Ascending aorta (tissue), 2 donors: ENCODE data around the gene G6PC3. TPM values are rescaled to one million over a fixed set of nuclear protein-coding genes. Genes with fewer than 3 reads are reported as not detected.
"Not testable (repeated sequence)": the region's sequence is repeated elsewhere in the genome, so short reads cannot be mapped to it uniquely, and the experiment has no call there.

ENCODE experiments used
- DNase-seq, 2 donors: peaks; one replicate each; pipeline ENCODE4 v3.0.0-alpha.2; 2019; ENCODE audit warnings: low spot score in 2 of 2
- H3K27ac ChIP-seq, 2 donors: fragments of 200-600 bp; sonication (generic); one replicate each; pipeline ENCODE4 v1.5.1; 2016 to 2017; ENCODE audit warnings: mild to moderate bottlenecking in 1 of 2
- H3K27me3 ChIP-seq: fragments of 200-600 bp; sonication (generic); one replicate; pipeline ENCODE4 v1.5.1; 2017
- H3K36me3 ChIP-seq, 2 donors: fragments of 200-600 bp; sonication (generic); one replicate each; pipeline ENCODE4 v1.5.1; 2016
- H3K4me1 ChIP-seq, 2 donors: fragments of 200-600 bp; sonication (generic); one replicate each; pipeline ENCODE4 v1.5.1; 2016 to 2017; ENCODE audit warnings: mild to moderate bottlenecking in 1 of 2
- H3K4me3 ChIP-seq, 2 donors: fragments of 200-600 bp; sonication (generic); one replicate each; pipeline ENCODE4 v1.5.1; 2016 to 2017; ENCODE audit warnings: mild to moderate bottlenecking in 1 of 2
- H3K9me3 ChIP-seq, 2 donors: fragments of 200-600 bp; sonication (generic); one replicate each; pipeline ENCODE4 v1.5.1; 2016
- intact Hi-C: fragments of 100-400 bp; cut with DNase I; formaldehyde crosslinking; loops from one replicate; pipeline ENCODE4 v1.15.1; 2023
- total RNA-seq: library from RNA; depleted of rRNA; stranded (reverse); fragments of >200 nt; gene quantifications from one replicate; pipeline ENCODE4 v1.1.0, GENCODE V29; 2016
- TF ChIP-seq, protein P1 (sequence below), 3 experiments: fragments of 200-600 bp in 2 of 3; fragments of 450-650 bp in 1 of 3; sonication (generic) in 2 of 3; IDR thresholded peaks; one replicate each; pipeline ENCODE4 v1.5.1; 2016 to 2019; ENCODE audit warnings: antibody characterized with exemption in 3 of 3, mild to moderate bottlenecking in 1 of 3, moderate library complexity in 1 of 3

The G6PC3 gene
- total RNA-seq, 1 donor from 2014 or later: 111 TPM

DNA sequence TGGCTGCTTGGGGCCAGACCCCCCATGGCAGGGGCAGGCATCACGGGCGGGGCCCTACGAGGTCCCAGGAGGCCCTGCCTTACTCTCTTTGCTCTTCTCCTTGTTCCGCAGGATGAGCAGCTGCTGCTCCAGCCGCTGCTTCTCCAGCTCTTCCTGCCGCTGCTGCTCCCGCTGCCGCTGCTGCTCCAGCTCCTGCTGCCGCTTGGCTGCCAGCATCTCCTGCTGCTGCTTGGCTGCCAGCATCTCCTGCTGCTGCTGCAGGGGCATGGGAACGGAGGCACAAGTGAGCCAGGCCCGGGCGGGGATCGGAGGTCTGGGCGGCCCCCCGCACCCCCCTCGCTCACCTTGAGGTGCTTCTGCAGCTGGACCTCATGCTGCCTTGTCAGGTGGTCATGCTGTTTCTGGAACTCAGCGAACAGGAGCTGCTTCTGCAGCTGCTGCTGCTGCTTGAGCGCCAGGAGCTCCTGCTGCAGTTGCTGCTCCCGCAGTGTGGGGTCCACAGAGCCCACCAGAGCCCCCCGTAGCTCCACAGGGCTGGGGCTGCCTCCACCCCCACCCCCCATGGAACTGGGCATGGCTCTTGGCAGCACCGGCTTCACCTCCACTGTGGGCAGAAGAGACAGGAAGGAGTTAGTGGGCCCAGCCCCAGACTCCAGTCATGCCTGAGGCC is 22.8 kb downstream of the G6PC3 start:
- Histone ChIP-seq H3K27me3 (no peaks in the 10 kb centered on the region), H3K9me3 (no peaks in the 10 kb centered on the region), H3K4me3 (no peak overlapping the region), H3K4me1 (peaks cover 20 to 31% of the 10 kb centered on the region in 2 donors), H3K36me3 (peaks cover 53 to 57% of the 10 kb centered on the region in 2 donors), H3K27ac (no peak overlapping the region)
- TF ChIP-seq, protein P1, sequence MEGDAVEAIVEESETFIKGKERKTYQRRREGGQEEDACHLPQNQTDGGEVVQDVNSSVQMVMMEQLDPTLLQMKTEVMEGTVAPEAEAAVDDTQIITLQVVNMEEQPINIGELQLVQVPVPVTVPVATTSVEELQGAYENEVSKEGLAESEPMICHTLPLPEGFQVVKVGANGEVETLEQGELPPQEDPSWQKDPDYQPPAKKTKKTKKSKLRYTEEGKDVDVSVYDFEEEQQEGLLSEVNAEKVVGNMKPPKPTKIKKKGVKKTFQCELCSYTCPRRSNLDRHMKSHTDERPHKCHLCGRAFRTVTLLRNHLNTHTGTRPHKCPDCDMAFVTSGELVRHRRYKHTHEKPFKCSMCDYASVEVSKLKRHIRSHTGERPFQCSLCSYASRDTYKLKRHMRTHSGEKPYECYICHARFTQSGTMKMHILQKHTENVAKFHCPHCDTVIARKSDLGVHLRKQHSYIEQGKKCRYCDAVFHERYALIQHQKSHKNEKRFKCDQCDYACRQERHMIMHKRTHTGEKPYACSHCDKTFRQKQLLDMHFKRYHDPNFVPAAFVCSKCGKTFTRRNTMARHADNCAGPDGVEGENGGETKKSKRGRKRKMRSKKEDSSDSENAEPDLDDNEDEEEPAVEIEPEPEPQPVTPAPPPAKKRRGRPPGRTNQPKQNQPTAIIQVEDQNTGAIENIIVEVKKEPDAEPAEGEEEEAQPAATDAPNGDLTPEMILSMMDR (IDR thresholded peaks at IDR 0.05): no peak
- DNase-seq: no peak
- intact Hi-C loops: no loop called here

DNA sequence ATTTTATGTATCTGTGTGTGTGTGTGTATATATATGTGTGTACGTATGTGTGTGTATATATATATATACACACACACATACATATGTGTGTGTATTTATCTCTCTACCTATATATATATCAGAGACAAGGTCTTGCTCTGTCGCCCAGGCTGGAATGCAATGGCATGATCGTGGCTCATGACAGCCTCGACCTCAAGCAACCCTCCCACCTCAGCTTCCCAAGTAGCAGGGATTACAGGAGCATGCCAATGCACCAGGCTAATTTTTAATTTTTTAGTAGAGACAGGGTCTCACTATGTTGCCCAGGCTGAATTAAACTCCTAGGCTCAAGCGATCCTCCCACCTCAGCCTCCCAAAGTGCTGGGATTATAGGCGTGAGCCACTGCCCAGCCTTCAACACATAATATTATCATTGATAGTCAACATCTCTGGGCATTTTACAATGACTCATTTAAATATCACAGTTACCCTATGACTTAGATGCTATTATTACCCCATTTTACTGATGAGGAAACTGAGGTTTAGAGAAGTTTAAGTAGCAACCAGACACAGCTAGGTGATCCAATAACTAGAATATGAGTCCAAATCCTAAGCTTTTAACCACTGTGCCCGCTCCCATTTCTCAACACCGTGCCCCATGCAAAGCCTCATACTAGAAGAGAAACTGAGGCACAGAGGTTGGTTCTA is 24.3 kb downstream of the G6PC3 start:
- Histone ChIP-seq H3K9me3 (no peaks in the 10 kb centered on the region), H3K4me1 (peaks cover 20 to 34% of the 10 kb centered on the region in 2 donors), H3K36me3 (peaks cover 38 to 46% of the 10 kb centered on the region in 2 donors), H3K27me3 (no peaks in the 10 kb centered on the region), H3K4me3 (peak overlapping the region in 1 of 2 donors; percentile 45), H3K27ac (peak overlapping the region; percentile 80 to 84)
- intact Hi-C loops: no loop called here
- no peak for DNase-seq
- TF ChIP-seq, protein P1 (IDR thresholded peaks at IDR 0.05): no peak

DNA sequence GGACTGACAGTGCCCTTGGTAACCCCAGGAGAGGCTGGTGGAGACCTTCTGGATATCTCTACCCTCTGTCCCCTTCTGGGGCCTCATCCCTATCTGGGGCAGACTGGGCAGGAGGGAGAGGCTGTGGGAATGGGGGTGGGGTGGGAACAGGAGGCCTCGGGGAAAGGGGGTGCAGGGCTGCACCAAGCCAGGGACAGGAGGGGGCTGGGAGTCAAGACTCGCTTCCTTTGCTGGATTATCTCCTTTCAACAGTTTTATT is 24.8 kb downstream of the G6PC3 start:
- peaks cover 34 to 41% of the 10 kb centered on the region in 2 donors for H3K36me3 ChIP-seq
- DNase-seq: no peak
- H3K9me3 ChIP-seq: no peaks in the 10 kb centered on the region
- H3K27me3 ChIP-seq: no peaks in the 10 kb centered on the region
- peak overlapping the region; percentile 80 to 84 for H3K27ac ChIP-seq
- intact Hi-C loops: no loop called here
- peaks cover 20 to 37% of the 10 kb centered on the region in 2 donors for H3K4me1 ChIP-seq
- H3K4me3 ChIP-seq: peak overlapping the region; percentile 14 to 45
- TF ChIP-seq, protein P1 (IDR thresholded peaks at IDR 0.05): no peak

DNA sequence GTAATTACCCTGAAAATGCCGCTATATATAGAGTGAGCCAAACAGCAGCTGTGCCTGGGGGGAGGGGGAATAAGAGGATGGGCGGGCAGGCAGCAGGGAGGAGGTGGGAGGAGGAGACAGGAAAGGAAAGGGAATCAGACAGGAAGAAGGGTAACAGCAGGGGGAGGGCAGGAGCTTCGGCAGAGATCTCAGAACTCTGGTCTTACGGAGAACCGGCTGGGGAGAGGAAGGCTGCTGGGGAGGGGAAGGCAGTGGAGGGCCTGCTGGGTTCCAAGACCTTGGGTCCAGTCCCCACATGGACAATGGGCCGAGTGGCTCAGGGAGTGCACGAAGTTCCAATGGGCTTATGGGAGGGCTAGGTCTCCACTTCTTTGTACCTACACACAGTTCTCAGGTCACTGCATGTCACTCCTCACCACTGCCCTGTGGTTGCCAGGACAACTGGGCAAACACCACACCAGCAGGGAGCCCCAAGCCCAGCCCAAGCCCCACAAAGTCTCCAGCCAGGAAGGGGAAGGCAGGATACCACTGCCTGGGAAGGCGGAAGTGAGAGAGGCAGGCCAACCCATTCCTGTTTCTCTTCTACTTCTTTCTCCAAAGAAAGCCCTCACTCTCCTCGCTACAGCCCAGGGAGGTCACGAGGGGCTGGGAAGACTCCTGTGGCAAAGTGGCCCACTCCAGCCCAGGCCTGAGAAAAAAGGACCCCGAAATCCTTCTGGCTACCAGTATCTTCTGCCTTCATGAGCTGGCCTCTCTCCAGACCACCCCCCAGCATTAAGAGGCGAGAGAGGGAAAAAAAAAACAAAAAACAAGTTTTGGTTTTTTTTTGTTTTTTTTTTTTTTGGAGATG is 25.3 kb downstream of the G6PC3 start:
- Histone ChIP-seq H3K27me3 (no peaks in the 10 kb centered on the region), H3K9me3 (no peaks in the 10 kb centered on the region), H3K36me3 (peaks cover 29 to 36% of the 10 kb centered on the region in 2 donors), H3K27ac (peak overlapping the region; percentile 80 to 84), H3K4me3 (peak overlapping the region; percentile 14 to 45), H3K4me1 (peaks cover 20 to 41% of the 10 kb centered on the region in 2 donors)
- TF ChIP-seq, protein P1 (IDR thresholded peaks at IDR 0.05): peak in 1 of 3 experiments; percentile 6
- DNase-seq: peak in 1 of 2 donors; percentile 71
- intact Hi-C loops: no loop called here

DNA sequence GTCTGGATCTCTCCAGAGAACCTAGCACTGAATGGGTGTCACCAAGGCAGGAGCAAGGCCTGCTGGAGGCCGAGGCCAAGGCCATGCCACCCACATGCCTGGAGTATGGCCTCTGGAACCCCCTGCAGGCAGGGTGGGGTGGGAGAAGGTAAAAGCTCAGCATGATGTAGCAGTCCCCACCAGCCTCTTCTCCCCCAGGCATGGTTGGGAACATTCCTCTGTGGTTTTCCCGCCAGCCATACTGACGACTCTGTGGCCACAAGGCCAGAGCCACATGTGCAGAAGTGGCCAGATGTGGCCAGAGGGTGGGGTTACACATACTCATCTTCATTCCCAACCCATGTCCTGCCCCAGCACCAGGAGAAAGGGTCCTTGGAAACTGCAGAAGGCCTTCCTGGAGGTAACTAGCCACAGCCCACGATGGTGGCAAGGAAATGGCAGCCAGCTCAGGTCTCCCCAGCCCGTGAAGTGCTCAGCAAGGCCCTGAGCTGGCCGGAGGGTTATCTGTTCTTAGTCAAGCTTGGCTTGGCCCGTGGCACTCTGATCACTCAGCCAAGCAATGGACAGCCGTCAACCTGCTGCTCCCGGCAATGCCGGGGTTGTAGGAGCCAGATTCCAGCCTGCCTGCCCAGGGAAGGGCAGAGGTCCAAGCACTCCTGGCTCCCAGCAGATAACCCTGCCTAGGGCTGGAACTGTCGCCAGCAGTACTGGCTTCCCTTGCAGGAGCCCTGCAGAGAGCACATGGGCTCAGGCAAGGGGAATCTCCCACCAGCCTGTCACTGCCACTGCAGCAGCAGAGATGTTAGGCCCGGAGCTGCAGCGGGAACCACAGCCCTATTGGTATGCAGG is 26.8 kb downstream of the G6PC3 start:
- H3K27me3 ChIP-seq: no peaks in the 10 kb centered on the region
- H3K4me3 ChIP-seq: no peak overlapping the region
- peaks cover 20 to 47% of the 10 kb centered on the region in 2 donors for H3K4me1 ChIP-seq
- peaks cover 14 to 32% of the 10 kb centered on the region in 2 donors for H3K36me3 ChIP-seq
- H3K27ac ChIP-seq: peak overlapping the region; percentile 80 to 84
- TF ChIP-seq, protein P1 (IDR thresholded peaks at IDR 0.05): no peak
- DNase-seq: no peak
- H3K9me3 ChIP-seq: no peaks in the 10 kb centered on the region
- intact Hi-C loops: no loop called here

DNA sequence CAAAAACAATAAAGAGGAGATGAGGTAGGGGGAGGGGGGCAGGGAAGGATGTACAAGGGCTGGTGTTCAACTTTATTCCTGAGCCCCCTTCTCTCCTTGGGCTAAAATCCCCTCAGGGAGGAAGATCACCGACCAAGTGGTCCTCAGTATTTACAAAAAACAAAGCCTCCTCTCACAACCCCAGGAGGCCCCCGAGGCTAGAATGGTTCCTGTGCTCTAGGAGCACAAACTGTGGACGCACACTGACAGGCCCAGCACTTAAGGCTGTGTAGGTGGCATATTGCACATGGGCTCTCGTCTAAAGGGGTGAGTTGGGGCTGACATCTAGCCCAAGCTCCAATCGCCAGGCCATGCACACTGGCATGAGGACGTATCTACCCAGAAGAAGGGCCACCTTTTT is 31.3 kb downstream of the G6PC3 start:
- H3K4me3 ChIP-seq, intact Hi-C loops, DNase-seq, H3K27me3 ChIP-seq, H3K9me3 ChIP-seq, H3K27ac ChIP-seq: not testable (repeated sequence)
- H3K36me3 ChIP-seq: peaks cover 9 to 26% of the 10 kb centered on the region in 2 donors
- H3K4me1 ChIP-seq: peaks cover 7 to 56% of the 10 kb centered on the region in 2 donors
